ENCODE results near the gene ERCC6.
A peak's percentile ranks its signal among the peaks of the same experiment; 100 is the strongest.

Gene ERCC6

GRCh38 chr10:49540056-49540797 lies 1.3 kb upstream of the ERCC6 start:
- H3K4me3 ChIP-seq (ENCODE audit: control insufficient read depth, low read depth, low read length) = no peak overlapping the region
- no peak for TF ChIP-seq CTCF (IDR thresholded peaks at IDR 0.05; ENCODE audit: control insufficient read depth, insufficient read depth, low read depth, low read length, missing control alignments)
- no peak for DNase-seq (ENCODE audit: low read depth)

- no peak for DNase-seq (ENCODE audit: low read depth)
- TF ChIP-seq CTCF (IDR thresholded peaks at IDR 0.05; ENCODE audit: control insufficient read depth, insufficient read depth, low read depth, low read length, missing control alignments) = no peak
Observed at GRCh38 chr10:49539320-49539885, 482 bp upstream of the ERCC6 start.

GRCh38 chr10:49534670-49535381 lies 4.1 kb downstream of the ERCC6 start:
- peak overlapping the region; percentile 21; the same call in 1 of the 2 replicates for H3K4me3 ChIP-seq (ENCODE audit: control insufficient read depth, low read depth, low read length)
- no peak for TF ChIP-seq CTCF (IDR thresholded peaks at IDR 0.05; ENCODE audit: control insufficient read depth, insufficient read depth, low read depth, low read length, missing control alignments)
- DNase-seq (ENCODE audit: low read depth) = peak; percentile 55

More at GRCh38 chr10:49539320-49539885, 482 bp upstream of the ERCC6 start:
- peak overlapping the region; percentile 62 for H3K4me3 ChIP-seq (ENCODE audit: control insufficient read depth, low read depth, low read length)

GRCh38 chr10:49532461-49532860 lies 6.5 kb downstream of the ERCC6 start:
- no peak for DNase-seq (ENCODE audit: low read depth)
- no peak for TF ChIP-seq CTCF (IDR thresholded peaks at IDR 0.05; ENCODE audit: control insufficient read depth, insufficient read depth, low read depth, low read length, missing control alignments)
- no peak overlapping the region for H3K4me3 ChIP-seq (ENCODE audit: control insufficient read depth, low read depth, low read length)

- no peak overlapping the region for H3K4me3 ChIP-seq (ENCODE audit: control insufficient read depth, low read depth, low read length)
- no peak for DNase-seq (ENCODE audit: low read depth)
- TF ChIP-seq CTCF (IDR thresholded peaks at IDR 0.05; ENCODE audit: control insufficient read depth, insufficient read depth, low read depth, low read length, missing control alignments) = no peak
Observed at GRCh38 chr10:49528977-49529506, 9.9 kb downstream of the ERCC6 start.

GRCh38 chr10:49527850-49528249 lies 11.1 kb downstream of the ERCC6 start:
- no peak for TF ChIP-seq CTCF (IDR thresholded peaks at IDR 0.05; ENCODE audit: control insufficient read depth, insufficient read depth, low read depth, low read length, missing control alignments)

More at GRCh38 chr10:49527850-49528249, 11.1 kb downstream of the ERCC6 start:
- H3K4me3 ChIP-seq (ENCODE audit: control insufficient read depth, low read depth, low read length) = no peak overlapping the region
- DNase-seq (ENCODE audit: low read depth) = no peak
